Neural cell (in vitro differentiated cells): ENCODE data around the gene ARID3B.

Experiments used
- CTCF ChIP-seq: fragments of 450-650 bp; IDR thresholded peaks from 2 replicates; pipeline ENCODE4 v1.5.1; 2014; ENCODE audit warnings: antibody characterized with exemption, mild to moderate bottlenecking, moderate library complexity; ENCODE audit not compliant: poor library complexity, severe bottlenecking
- EP300 ChIP-seq: fragments of 450-650 bp; conservative IDR thresholded peaks from 2 replicates; pipeline ENCODE4 v1.6.1; 2014; ENCODE audit warnings: antibody characterized with exemption, mild to moderate bottlenecking, moderate library complexity; ENCODE audit not compliant: poor library complexity, severe bottlenecking
- EZH2 ChIP-seq: fragments of 200-600, 300-800 bp; shearing (Covaris generic), sonication (generic); IDR thresholded peaks from 2 replicates; pipeline ENCODE4 v1.6.1; 2014; ENCODE audit warnings: antibody characterized with exemption, low read length, borderline replicate concordance, mild to moderate bottlenecking; ENCODE audit not compliant: insufficient read depth, poor library complexity, severe bottlenecking
- POLR2AphosphoS5 ChIP-seq: IDR thresholded peaks from 2 replicates; pipeline ENCODE4 v1.6.1; 2012
- REST ChIP-seq: IDR thresholded peaks from 2 replicates; pipeline ENCODE4 v1.6.1; 2012; ENCODE audit warnings: borderline replicate concordance

GRCh38 chr15:74552773-74553441, 11.9 kb downstream of the ARID3B start:
- no peak for TF ChIP-seq CTCF
- no peak for TF ChIP-seq REST
- no peak for TF ChIP-seq POLR2AphosphoS5
- no peak for TF ChIP-seq EZH2
- TF ChIP-seq EP300, result no peak
